Hematopoietic multipotent progenitor cell treated with erythropoietin and hydrocortisone succinate and interleukin-3 and kit ligand, for 8 days (in vitro differentiated cells): ENCODE results near the gene CTNNA2.
"Not testable (repeated sequence)": the region's sequence is repeated elsewhere in the genome, so short reads cannot be mapped to it uniquely, and the experiment has no call there.

Experiments used
- DNase-seq: peaks from one replicate; pipeline ENCODE4 v3.0.0-alpha.2; 2015

CTNNA2 gene

GRCh38 chr2:79996709-79997108, 483.9 kb downstream of the CTNNA2 start:
- DNase-seq: no peak

- DNase-seq: no peak
Measured at GRCh38 chr2:80001701-80002101, 488.9 kb downstream of the CTNNA2 start.

DNA sequence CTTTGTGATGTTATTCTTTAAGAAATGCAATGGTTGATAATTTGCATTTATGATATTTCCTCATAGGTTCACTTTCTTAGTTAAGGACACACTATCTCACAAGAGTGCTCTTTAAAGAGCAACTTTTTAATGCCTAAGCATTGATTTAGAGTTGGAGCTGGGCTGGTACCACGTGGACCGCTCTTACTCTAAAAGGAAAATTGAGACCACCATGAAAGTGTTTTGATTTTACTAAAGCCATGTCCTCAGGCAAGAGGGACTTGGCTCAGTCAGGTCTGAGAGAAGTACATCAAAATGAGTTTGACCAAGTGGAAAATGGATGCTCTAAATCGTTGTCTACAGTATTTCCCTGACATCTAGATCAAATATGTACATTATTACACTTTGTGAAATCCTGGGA, 489.3 kb downstream of the CTNNA2 start:
- no peak for DNase-seq

DNA sequence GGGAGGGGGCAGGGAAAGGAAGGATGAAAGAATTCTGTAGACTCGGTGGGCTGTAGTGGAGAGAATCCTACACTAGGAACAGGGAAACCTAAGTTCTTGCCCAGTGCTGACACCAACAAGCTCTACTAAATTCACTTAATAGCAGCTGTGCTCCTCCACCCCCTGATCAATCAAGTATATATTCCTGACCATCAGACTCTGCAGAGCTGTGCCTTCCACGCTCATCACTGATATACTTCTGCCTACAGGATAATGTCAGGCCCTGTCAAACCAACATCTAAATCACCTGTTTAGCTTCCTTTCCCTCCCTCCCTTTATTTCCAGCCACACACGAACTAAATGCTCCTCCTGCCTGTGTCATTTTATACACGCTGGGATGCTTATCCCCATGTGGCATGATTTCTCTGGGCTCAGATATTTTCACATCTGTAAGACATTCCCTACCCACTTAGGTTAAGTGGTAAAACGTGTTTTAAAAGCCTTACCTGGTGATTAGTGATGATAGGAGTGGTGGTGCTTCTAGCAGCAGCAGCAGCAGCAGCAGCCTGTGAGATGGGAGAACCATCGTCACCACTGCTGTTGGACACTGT, 489.8 kb downstream of the CTNNA2 start:
- no peak for DNase-seq

GRCh38 chr2:80007777-80008503, 495.1 kb downstream of the CTNNA2 start:
- no peak for DNase-seq

DNA sequence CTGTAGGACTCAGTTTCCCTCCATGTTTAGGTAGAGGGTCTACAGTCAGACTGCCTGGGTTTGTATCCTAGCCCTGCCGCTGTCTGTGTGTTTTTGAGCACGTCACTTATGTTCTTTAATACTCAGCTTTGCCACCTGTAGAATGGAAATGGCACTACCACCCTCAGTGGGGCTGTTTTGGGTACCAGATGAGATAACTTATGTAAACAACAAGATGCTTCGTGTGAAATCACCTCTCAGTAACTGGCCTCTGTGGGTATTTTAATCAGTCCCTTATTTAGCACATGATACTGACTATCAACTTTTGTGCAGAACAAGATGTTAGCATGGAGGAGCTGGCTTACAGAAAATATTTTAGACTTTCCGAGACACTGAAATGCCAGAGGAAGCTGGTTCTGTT, 495.7 kb downstream of the CTNNA2 start:
- DNase-seq: no peak

GRCh38 chr2:80009211-80009610, 496.4 kb downstream of the CTNNA2 start:
- DNase-seq: no peak

DNA sequence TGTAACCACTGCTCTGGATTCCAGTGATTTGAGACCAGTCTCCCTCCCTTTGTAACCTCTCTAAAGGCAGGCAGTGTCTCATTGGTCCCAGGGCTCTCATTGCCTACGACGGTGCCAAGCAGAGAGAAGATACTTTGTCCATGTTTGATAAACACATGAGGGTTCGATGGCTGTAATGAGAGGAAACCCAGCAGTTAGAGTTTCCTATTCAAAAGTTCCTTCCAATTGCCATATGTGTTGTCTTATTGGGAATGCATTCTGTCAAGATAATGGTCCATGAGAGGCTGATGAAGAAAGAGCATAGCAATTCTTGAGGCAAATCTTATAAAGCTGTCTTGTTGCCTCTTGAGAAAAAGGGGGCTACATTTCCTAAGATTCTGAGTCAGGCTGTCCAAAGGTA, 499.2 kb downstream of the CTNNA2 start:
- no peak for DNase-seq

DNA sequence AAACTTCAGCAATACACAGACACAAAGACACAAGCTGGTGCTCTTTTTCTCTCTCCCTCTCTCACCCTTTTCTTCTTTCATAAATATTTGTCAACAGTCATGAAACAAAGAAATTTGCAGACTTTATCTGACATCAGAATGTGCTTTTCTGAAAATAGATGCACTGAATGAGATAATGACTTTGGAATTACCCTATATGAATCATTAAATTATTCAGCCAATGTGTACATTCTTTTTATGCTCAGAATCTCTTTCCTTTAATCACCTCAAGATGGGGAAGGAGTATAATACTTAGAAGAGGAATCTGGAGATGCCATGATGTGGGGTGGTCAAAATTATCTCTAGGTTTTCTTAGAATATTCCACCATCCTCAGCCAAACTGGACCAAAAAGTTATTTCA, 501.8 kb downstream of the CTNNA2 start:
- DNase-seq: no peak

DNA sequence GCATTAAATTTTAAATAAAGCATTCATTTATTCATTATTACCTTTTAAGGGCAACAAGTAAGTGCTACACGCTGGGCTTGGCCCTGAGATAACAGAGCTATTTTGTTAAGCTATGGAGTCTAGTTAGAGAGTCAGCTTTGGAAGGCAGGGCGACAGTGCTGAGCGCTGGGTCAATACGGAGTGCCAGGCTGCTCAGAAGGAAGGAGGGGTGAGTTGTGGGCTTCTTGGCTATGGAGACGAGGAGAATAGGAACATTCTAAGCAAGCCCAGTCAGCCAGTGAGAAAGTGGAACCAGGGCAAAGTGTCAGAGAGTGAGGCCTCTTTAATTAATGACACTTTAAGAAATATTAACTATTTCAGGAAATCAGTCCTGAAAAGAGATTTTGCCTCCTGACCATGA, 503.3 kb downstream of the CTNNA2 start:
- DNase-seq: no peak

DNA sequence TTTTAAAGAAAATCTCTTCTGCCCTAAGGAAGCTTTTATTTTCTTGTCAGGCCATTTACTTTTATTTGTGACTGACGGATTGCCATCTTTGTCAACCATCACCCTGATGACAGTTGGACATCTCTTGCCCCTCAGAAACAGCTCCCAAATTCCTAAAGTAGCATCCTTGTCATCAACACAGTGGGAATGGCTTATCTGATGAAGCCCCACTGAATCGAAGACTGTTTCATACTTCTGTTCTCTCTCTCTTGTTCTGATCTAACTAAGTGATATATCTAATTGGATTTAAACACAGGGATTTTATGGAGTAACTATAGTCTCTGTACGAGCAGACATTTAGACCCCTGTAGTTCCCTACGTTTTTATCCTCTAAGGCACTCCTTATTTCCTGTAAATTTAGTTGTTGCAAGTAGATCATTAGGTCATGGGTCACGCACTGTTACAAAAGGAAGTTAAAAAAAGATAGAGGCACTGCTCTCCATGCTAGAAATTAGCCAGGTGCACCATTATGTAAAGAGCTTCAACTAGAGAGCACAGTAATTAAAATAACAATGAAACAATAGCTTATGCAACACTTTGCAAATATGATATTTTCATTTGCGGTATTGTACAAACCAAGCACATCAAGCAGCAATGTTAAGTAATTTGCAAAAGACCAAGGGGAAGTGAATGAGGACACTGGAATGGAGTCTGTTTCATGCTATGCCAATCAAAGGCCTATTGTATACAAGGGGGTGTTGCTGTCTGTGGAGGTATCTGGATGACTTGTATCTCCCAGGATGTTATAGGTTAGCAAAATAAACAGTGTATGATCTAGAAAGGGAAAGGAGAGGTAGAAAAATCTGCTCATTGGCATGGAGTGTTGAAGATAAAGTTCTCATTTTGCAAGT, 507.0 kb downstream of the CTNNA2 start:
- no peak for DNase-seq

GRCh38 chr2:80022018-80022417, 509.2 kb downstream of the CTNNA2 start:
- DNase-seq: no peak

DNA sequence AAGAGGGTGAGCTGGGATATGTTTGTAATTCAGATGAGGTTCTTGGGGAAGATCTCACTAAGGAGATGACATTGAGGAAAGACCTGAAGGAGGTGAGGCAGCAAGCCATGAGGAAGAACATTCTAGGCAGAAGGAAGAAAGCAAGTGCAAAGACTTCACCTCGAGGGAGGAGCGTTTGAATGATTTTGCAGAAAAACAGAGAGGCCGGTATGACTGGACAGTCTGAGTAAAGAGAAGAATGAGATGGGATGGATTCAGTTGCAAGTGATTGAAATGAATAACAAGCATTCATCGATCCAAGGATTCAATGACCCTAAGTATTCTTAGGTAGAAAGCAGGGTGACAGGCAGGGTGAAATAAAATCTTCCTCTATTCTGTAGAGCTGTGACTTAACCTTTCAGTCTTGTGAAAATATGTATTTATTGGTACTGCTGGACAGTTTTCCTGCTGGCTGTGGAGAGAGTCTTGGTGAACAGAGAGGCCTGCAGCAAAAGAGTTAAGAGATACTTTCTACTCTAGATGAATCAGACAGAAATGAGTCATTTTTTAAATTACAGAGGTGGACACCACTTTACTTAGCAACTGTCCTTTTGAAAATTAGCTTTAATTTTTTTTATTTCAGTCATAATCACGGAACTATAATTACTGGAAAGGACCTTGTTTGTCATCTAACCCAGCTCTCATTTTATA, 513.3 kb downstream of the CTNNA2 start:
- no peak for DNase-seq

- DNase-seq: no peak
Measured at GRCh38 chr2:80028051-80028450, 515.2 kb downstream of the CTNNA2 start.

GRCh38 chr2:80028584-80028983, 515.7 kb downstream of the CTNNA2 start:
- peak; percentile 2 for DNase-seq

GRCh38 chr2:80030135-80030534, 517.3 kb downstream of the CTNNA2 start:
- DNase-seq: no peak

- DNase-seq: not testable (repeated sequence)
Measured at GRCh38 chr2:80032684-80033083, 519.8 kb downstream of the CTNNA2 start.

GRCh38 chr2:80035749-80036285, 523.0 kb downstream of the CTNNA2 start:
- DNase-seq: no peak

- no peak for DNase-seq
Measured at GRCh38 chr2:80037310-80037709, 524.5 kb downstream of the CTNNA2 start.

GRCh38 chr2:80040226-80040625, 527.4 kb downstream of the CTNNA2 start:
- no peak for DNase-seq

- DNase-seq: no peak
Measured at GRCh38 chr2:80042635-80043034, 529.8 kb downstream of the CTNNA2 start.

DNA sequence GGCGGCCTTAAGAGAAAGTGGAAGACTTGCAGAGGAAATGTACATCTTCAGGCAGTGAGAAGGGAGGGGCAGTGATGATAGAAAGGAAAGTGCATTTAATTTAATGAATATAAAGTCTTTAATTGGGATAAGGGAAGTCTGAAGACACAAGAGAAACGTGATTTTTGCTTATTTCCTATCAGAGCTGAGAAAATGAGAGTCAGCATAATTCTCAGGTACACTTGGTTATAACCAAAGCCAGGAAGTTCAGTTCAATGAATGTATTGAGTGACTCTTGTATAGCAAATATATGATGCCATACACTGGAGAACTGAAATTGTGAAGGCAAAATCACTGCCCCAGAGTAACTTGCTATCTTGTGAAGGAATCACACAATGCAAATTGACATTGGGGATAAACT, 535.4 kb downstream of the CTNNA2 start:
- no peak for DNase-seq

DNA sequence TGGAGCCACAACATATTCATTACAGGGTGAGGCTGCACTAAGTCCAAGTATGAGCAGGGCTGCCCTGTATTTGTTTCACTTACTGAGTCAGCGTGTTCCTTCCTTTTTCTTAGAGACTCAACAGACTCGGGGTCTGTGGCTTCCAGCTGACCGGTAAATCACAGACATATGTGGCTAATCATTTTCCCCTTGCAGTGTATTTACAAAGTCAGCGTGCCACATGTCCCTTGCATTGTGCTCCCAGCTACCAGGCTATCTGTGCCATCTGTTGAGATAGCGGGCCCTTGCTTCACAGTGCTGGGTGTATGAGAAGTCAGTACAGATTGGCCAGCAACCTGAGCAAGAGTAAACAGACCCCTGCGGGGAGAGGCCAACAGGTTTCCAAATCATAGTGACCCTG, 537.4 kb downstream of the CTNNA2 start:
- DNase-seq: peak; percentile 15
